GM23248 (cell line): ENCODE data around the gene ERBB4.

ENCODE experiments used
- EZH2 ChIP-seq: fragments of 200-600 bp; sonication (generic); IDR thresholded peaks from 2 replicates; pipeline ENCODE4 v1.6.1; 2018; ENCODE audit warnings: antibody characterized with exemption, mild to moderate bottlenecking; ENCODE audit not compliant: insufficient read depth, poor library complexity, severe bottlenecking
- EZH2phosphoT487 ChIP-seq: fragments of 200-600 bp; sonication (generic); IDR thresholded peaks from 2 replicates; pipeline ENCODE4 v1.6.1; 2018; ENCODE audit warnings: antibody characterized with exemption, moderate library complexity, mild to moderate bottlenecking, low read depth; ENCODE audit not compliant: insufficient read depth

DNA sequence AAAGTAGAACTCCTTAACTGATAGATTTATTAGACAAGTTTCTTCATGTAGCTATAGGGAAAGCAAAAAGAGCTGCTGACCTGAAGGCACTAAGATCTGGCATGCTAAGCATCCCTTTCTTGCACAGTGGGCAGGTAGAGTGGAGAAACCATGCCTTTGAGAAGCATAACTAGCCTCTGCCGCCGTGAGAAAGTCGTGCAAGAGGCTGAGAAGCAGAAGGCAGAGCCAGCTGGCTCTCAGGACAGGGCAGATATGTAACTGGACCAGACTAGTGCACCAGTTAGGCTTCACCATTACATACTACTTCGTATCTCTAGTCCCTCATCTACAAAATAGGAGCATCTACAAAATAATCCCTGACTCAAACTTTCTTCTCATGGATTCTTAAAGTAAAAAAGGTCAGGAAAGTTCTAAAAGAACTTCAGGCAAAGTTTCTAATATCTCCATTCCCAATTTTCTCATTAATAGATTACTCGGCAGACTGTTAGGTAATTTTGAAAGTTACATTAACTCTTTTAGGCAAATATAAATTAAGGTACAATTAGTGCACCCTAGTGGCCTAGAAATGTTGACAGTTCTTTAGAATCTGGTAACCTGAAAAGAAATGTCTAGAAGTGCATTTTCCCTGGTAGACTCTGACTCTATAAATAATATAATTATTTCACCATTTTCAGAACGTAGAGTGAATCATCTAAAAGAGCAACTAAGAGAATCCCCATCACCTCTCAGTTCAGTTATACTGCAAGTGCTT is 10.3 kb downstream of the ERBB4 start:
- TF ChIP-seq EZH2: no peak
- TF ChIP-seq EZH2phosphoT487: no peak
